Body of pancreas (tissue), 4 donors: ENCODE measurements around the gene SUGP2. TPM values are rescaled to one million over a fixed set of nuclear protein-coding genes. Genes with fewer than 3 reads are reported as not detected.

Source experiments
- ATAC-seq: fragments of 150-250 bp; one replicate; pipeline ENCODE4 v1.9.1; 2016
- DNase-seq, 4 donors: peaks; one replicate each; pipeline ENCODE4 v3.0.0-alpha.2; 2019
- H3K27ac ChIP-seq, 4 donors: fragments of 200-600 bp; sonication (generic); 1 replicate in 3 of 4; 2 replicates in 1 of 4; pipeline versions ENCODE4 v1.5.1 to v1.6.1; 2016 to 2019; ENCODE audit warnings: mild to moderate bottlenecking in 1 of 4, mixed read lengths in 1 of 4, moderate library complexity in 1 of 4
- H3K27me3 ChIP-seq, 2 donors: fragments of 200-600 bp; sonication (generic); one replicate each; pipeline ENCODE4 v1.6.0; 2016; ENCODE audit warnings: mild to moderate bottlenecking in 1 of 2
- H3K36me3 ChIP-seq, 2 donors: fragments of 200-600 bp; sonication (generic); replicated peaks in 1 of 2; 2 replicates each; pipeline ENCODE4 v1.5.1; 2016; ENCODE audit warnings: low read depth in 2 of 2; ENCODE audit not compliant: insufficient read depth in 1 of 2
- H3K4me1 ChIP-seq: fragments of 200-600 bp; sonication (generic); one replicate; pipeline ENCODE4 v1.6.0; 2016
- H3K4me3 ChIP-seq, 2 donors: fragments of 200-600 bp; sonication (generic); 1 replicate in 1 of 2; 2 replicates in 1 of 2; pipeline ENCODE4 v1.5.1; 2016 to 2019
- H3K9me3 ChIP-seq, 3 donors: fragments of 200-600 bp; sonication (generic); 1 replicate in 2 of 3; 2 replicates in 1 of 3; pipeline ENCODE4 v1.5.1; 2016
- CTCF ChIP-seq, 7 experiments: fragments of 450-650 bp in 4 of 7; fragments of 200-600 bp in 3 of 7; sonication (generic) in 3 of 7; IDR thresholded peaks; one replicate each; pipeline ENCODE4 v1.5.1; 2016 to 2019; ENCODE audit warnings: antibody characterized with exemption in 7 of 7
- POLR2A ChIP-seq, 3 donors: fragments of 450-650 bp; IDR thresholded peaks; one replicate each; pipeline ENCODE4 v1.6.1; 2016; ENCODE audit warnings: antibody characterized with exemption in 3 of 3, mild to moderate bottlenecking in 2 of 3
- WGBS, 2 donors: methylation state at CpG; one replicate each; pipeline ENCODE4 v1.1.5; 2017; 5-methylcytosine and 5-hydroxymethylcytosine counted together
- intact Hi-C: fragments of 100-400 bp; cut with DNase I; formaldehyde crosslinking; loops from one replicate; pipeline ENCODE4 v1.15.1; 2023
- total RNA-seq, 2 donors: library from RNA; depleted of rRNA; stranded (reverse); fragments of >200 nt; gene quantifications; one replicate each; pipeline ENCODE4 v1.1.0, GENCODE V29; 2016

Gene SUGP2
- total RNA-seq, 2 donors from 2014 or later = 22.1 to 115 TPM

GRCh38 chr19:19052921-19053320 lies 19.6 kb upstream of the SUGP2 start:
- Histone ChIP-seq H3K9me3 (no peaks in the 10 kb centered on the region), H3K4me1 (no peaks in the 10 kb centered on the region), H3K27me3 (no peaks in the 10 kb centered on the region), H3K27ac (no peak overlapping the region), H3K4me3 (no peak overlapping the region), H3K36me3 (no peaks in the 10 kb centered on the region)
- DNase-seq = no peak
- intact Hi-C loops = loop anchor here (10.0 kb wide), 1 partner anchor 82 kb away; the partner anchor contains the start of gene TMEM161A
- WGBS, 2 donors = 35 to 69% methylated on average over 1 of the region's 1 CpG
- TF ChIP-seq POLR2A (IDR thresholded peaks at IDR 0.05) (no peak), CTCF (IDR thresholded peaks at IDR 0.05) (no peak)
- ATAC-seq = no peak

- Histone ChIP-seq H3K9me3 (no peaks in the 10 kb centered on the region), H3K27ac (no peak overlapping the region), H3K27me3 (no peaks in the 10 kb centered on the region), H3K4me1 (no peaks in the 10 kb centered on the region), H3K36me3 (no peaks in the 10 kb centered on the region), H3K4me3 (no peak overlapping the region)
- WGBS, 2 donors = 93% methylated on average over 19 of the region's 20 CpGs; no CpG with 5 or more reads in 1 of the 2 donors
- no peak for TF ChIP-seq POLR2A (IDR thresholded peaks at IDR 0.05)
- TF ChIP-seq CTCF (IDR thresholded peaks at IDR 0.05) = no peak
- intact Hi-C loops = loop anchor here (10.0 kb wide), 1 partner anchor 83 kb away; the partner anchor contains the start of gene TMEM161A
- DNase-seq (no peak), ATAC-seq (no peak)
These were observed 18.3 kb upstream of the SUGP2 start for GRCh38 chr19:19051478-19052213.

- DNase-seq (no peak), ATAC-seq (no peak)
- Histone ChIP-seq H3K4me1 (no peaks in the 10 kb centered on the region), H3K27ac (no peak overlapping the region), H3K27me3 (no peaks in the 10 kb centered on the region), H3K9me3 (no peaks in the 10 kb centered on the region), H3K4me3 (no peak overlapping the region), H3K36me3 (no peaks in the 10 kb centered on the region)
- no peak for TF ChIP-seq CTCF (IDR thresholded peaks at IDR 0.05)
- TF ChIP-seq POLR2A (IDR thresholded peaks at IDR 0.05) = no peak
- 86 to 92% methylated on average over 2 of the region's 2 CpGs for WGBS, 2 donors
- intact Hi-C loops = loop anchor here (10.0 kb wide), 1 partner anchor 84 kb away; the partner anchor contains the start of gene TMEM161A
These were observed 17.4 kb upstream of the SUGP2 start for GRCh38 chr19:19050731-19051130.

GRCh38 chr19:19050104-19050503 lies 16.8 kb upstream of the SUGP2 start:
- Histone ChIP-seq H3K27ac (no peak overlapping the region), H3K36me3 (no peaks in the 10 kb centered on the region), H3K4me3 (no peak overlapping the region), H3K9me3 (no peaks in the 10 kb centered on the region), H3K4me1 (no peaks in the 10 kb centered on the region), H3K27me3 (no peaks in the 10 kb centered on the region)
- 88 to 95% methylated on average over 4 of the region's 4 CpGs for WGBS, 2 donors
- DNase-seq (no peak), ATAC-seq (no peak)
- TF ChIP-seq CTCF (IDR thresholded peaks at IDR 0.05) (no peak), POLR2A (IDR thresholded peaks at IDR 0.05) (no peak)
- intact Hi-C loops = loop anchor here (10.0 kb wide), 1 partner anchor 85 kb away; the partner anchor contains the start of gene TMEM161A

GRCh38 chr19:19049406-19049805 lies 16.1 kb upstream of the SUGP2 start:
- Histone ChIP-seq H3K4me1 (no peaks in the 10 kb centered on the region), H3K27me3 (no peaks in the 10 kb centered on the region), H3K9me3 (no peaks in the 10 kb centered on the region), H3K4me3 (no peak overlapping the region), H3K36me3 (peaks cover 0 to 2% of the 10 kb centered on the region in 2 donors), H3K27ac (no peak overlapping the region)
- intact Hi-C loops = no loop called here
- TF ChIP-seq CTCF (IDR thresholded peaks at IDR 0.05) = no peak
- no peak for ATAC-seq
- WGBS, 2 donors = 88 to 100% methylated on average over 2 of the region's 2 CpGs
- DNase-seq = no peak
